ENCODE results near the gene APOBEC3H. TPM values are rescaled to one million over a fixed set of nuclear protein-coding genes. Genes with fewer than 3 reads are reported as not detected.

The APOBEC3H gene
- polyA plus RNA-seq, 6 donors from 2014 or later, result 0.77 to 1.2 TPM; not detected in 4

- Mint-ChIP-seq H3K27me3 (no peaks in the 10 kb centered on the region), H3K27ac (peak overlapping the region in 2 of 6 donors; percentile 28 to 54), H3K36me3 (no peaks in the 10 kb centered on the region), H3K4me3 (peak overlapping the region in 1 of 8 donors; percentile 38), H3K9me3 (no peaks in the 10 kb centered on the region), H3K4me1 (peaks cover 7 to 19% (median 17%) of the 10 kb centered on the region in 3 donors)
- ATAC-seq (ENCODE audit: low read depth in 2 of 2) (no peak), DNase-seq (no peak)
Measured at GRCh38 chr22:39139933-39140332, 42.9 kb downstream of the APOBEC3H start.

DNA sequence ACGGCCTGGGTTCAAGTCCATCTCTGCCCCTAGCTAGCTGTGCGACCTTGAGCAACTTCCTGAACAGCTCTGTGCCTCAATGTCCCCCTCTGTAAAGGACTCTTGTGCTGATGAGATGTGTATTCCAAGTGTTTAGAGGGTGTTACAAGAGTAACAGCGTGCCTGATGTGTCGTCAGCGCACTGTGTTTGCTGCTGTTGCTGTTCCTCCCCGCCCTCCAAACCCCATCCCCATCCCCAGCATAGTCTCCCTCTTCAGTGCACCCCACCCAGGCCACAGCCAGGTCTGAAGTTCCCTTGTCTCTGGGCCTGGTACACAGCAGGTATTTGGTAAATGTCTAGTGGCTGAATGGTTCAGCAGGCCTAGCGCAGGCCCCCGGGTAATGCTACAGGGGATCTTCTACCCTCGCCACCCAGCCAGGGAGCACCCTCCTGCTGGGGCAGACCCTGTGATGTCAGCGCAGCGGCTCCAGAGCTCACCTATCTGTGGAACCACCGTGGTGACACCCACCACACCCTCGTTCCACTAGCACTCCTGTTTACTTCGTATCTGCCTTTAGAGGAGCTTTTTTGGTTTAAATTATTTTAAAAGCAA is 45.1 kb downstream of the APOBEC3H start:
- no peak for ATAC-seq (ENCODE audit: low read depth in 2 of 2)
- Mint-ChIP-seq H3K4me3 (peak overlapping the region in 2 of 8 donors; percentile 24 to 44), H3K27me3 (no peaks in the 10 kb centered on the region), H3K4me1 (peaks cover 11 to 27% (median 26%) of the 10 kb centered on the region in 3 donors), H3K27ac (no peak overlapping the region), H3K9me3 (no peaks in the 10 kb centered on the region), H3K36me3 (no peaks in the 10 kb centered on the region)
- DNase-seq, result no peak

DNA sequence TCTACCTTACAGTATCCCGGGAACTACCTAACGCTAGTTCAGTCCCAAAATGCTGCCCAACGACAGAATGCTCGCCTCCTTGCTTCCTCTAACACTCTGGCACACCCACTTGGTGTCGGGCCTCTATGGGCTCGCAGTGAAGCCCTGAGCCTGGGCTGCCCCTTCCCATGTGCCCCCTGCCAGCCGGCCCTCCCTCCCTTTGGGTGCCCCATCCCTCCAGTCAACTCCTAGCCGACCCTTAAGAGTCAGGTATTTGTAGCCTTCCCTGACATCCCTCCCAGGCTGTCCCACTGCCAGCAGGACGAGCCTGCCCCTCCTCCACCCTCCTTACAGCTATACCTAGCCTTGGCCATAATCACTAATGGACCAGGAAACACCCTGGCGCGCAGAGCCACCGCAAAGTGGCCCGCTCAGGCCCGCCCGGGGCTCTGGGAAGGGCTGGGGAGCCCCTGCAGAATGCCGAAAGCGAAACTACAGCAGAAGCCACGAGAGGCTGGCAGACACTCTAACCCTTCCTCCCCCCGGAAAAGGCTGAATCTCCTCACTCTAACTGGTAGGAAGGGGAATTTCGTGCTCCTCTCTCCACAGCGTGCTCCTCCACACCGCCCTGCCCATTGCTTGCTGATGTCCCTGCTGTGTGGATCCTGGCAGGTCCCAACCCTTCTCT is 47.2 kb downstream of the APOBEC3H start:
- no peaks in the 10 kb centered on the region for H3K36me3 Mint-ChIP-seq
- H3K4me1 Mint-ChIP-seq, result peaks cover 20 to 43% (median 42%) of the 10 kb centered on the region in 3 donors
- peak; percentile 61 for DNase-seq
- no peaks in the 10 kb centered on the region for H3K9me3 Mint-ChIP-seq
- H3K27me3 Mint-ChIP-seq, result no peaks in the 10 kb centered on the region
- peak overlapping the region; percentile 74 to 97 (median 94) for H3K27ac Mint-ChIP-seq
- peak; percentile 50 for ATAC-seq (ENCODE audit: low read depth in 2 of 2)
- H3K4me3 Mint-ChIP-seq, result peak overlapping the region; percentile 82 to 96 (median 93)

- H3K27me3 Mint-ChIP-seq, result no peaks in the 10 kb centered on the region
- no peaks in the 10 kb centered on the region for H3K9me3 Mint-ChIP-seq
- peaks cover 42 to 65% (median 62%) of the 10 kb centered on the region in 3 donors for H3K4me1 Mint-ChIP-seq
- no peaks in the 10 kb centered on the region for H3K36me3 Mint-ChIP-seq
- no peak for DNase-seq
- peak overlapping the region; percentile 82 to 96 (median 89) for H3K4me3 Mint-ChIP-seq
- ATAC-seq (ENCODE audit: low read depth in 2 of 2), result no peak
- peak overlapping the region; percentile 91 to 99 (median 96) for H3K27ac Mint-ChIP-seq
Measured at GRCh38 chr22:39146256-39147101, 49.4 kb downstream of the APOBEC3H start.

DNA sequence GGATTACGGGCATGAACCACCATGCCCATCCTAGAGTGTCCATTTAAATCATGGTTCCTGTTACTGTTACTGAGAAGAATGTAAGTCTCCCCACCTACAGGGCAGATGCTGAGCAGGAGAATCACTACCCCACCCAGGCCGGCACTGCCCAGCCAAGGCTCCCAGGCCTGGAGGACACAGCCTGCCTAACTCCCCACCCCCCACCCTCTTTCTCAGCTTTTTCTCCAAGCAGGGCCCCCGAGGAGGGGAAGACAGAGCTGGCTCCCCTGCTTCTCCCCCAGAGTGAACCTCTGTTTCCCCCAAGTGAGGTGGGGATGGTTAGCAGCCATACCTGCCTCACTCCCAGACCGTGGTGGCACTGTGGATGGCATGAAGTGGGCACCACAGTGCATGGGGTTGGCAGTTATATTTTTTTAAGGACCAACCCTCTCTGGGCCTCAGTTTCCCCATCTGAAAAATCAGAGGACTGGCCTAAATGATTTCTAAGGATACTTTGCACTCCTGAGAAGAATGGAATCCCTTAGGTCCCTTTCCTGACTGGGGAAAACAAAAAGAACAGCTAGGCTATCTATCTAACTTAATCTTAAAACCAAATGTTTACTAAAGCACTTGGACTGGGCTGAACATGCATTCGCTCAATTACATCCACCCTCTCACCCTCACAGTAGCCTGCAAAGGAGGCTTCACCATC is 50.4 kb downstream of the APOBEC3H start:
- Mint-ChIP-seq H3K27me3 (no peaks in the 10 kb centered on the region), H3K4me1 (peaks cover 44 to 67% (median 63%) of the 10 kb centered on the region in 3 donors), H3K4me3 (peak overlapping the region in 4 of 8 donors; percentile 15 to 88 (median 47)), H3K9me3 (no peaks in the 10 kb centered on the region), H3K27ac (peak overlapping the region in 5 of 6 donors; percentile 62 to 95 (median 91)), H3K36me3 (no peaks in the 10 kb centered on the region)
- no peak for DNase-seq
- ATAC-seq (ENCODE audit: low read depth in 2 of 2), result no peak

DNA sequence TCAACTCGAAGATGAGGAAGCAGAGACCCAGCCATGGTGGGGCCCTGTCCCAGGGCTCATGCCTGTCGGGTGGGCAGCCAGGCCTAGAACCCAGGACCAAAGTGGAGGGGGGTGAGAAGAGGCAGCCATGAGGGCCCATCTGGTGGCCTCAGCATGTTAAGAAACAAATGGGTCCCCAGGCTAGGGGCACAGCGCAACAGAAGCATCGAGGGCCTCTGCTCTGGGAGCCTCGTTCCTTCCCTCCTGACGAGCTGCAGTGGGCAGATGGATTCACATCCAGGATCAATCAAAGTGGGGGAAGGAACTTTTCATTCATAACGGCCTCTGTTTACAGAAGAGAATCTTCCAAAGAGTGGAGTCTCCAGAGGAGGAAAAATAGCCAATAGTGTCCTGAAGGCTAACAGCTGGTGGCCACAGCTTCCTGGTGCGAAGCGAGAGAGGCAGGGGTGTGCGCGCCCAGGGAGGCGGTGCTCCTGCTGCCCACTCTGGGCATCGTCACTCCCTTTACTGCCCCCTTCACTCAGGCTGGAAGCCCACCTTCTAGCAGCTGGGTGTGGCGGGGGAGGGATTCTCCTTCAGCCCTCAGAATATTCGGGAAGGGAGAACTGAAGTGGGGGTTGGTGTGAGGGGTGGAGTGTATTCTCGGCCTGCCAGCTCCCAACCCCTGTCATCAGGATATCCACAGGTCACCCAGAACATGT is 51.1 kb downstream of the APOBEC3H start:
- no peaks in the 10 kb centered on the region for H3K9me3 Mint-ChIP-seq
- ATAC-seq (ENCODE audit: low read depth in 2 of 2) (no peak), DNase-seq (no peak)
- H3K4me3 Mint-ChIP-seq, result peak overlapping the region in 3 of 8 donors; percentile 74 to 96 (median 90)
- peaks cover 0 to under 1% (median 0%) of the 10 kb centered on the region in 3 donors for H3K27me3 Mint-ChIP-seq
- peaks cover 45 to 69% (median 61%) of the 10 kb centered on the region in 3 donors for H3K4me1 Mint-ChIP-seq
- no peaks in the 10 kb centered on the region for H3K36me3 Mint-ChIP-seq
- H3K27ac Mint-ChIP-seq, result peak overlapping the region in 5 of 6 donors; percentile 41 to 95 (median 91)

DNA sequence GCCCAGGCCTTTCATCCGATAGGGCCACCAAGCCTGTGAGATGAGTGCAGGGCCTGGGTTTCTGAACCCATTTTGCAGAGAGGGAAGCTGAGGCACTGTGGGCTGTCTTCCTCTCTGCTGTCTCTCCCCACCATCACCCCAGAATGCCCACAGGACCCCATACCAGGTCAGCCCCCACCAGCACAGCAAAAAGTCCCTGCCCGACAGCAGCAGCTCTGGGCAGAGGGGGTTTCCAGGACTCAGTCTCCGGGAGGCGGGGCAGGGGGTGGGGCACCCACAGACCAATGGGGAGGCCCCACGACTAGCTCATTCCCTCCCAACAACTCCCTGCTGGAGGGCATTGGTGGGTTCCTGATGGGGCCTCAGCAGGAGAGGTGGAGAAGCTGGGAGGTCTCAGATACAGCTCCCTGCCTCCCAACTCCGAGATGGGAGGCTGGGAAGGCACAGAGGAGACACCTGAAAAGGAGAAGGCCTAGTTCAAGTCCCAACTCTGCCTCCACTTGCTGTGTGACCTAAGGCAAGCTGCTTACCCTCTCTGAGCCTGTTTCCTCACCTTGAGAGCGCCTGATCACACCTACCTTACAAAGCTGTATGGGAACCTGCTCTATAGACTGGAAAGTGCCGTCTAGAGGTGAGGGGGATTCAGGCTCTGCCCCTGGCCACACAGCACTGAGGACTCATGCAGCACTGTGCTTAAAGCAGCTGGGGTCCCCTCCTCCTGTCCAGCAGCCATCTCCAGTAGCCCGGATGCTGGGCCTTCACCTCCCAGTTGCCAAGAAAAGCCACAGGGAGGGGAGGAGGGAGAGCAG is 51.9 kb downstream of the APOBEC3H start:
- H3K27ac Mint-ChIP-seq, result peak overlapping the region; percentile 41 to 95 (median 85)
- H3K4me3 Mint-ChIP-seq, result peak overlapping the region in 7 of 8 donors; percentile 12 to 96 (median 32)
- H3K36me3 Mint-ChIP-seq, result no peaks in the 10 kb centered on the region
- ATAC-seq (ENCODE audit: low read depth in 2 of 2) (peak; percentile 7 to 26), DNase-seq (peak; percentile 49)
- no peaks in the 10 kb centered on the region for H3K9me3 Mint-ChIP-seq
- peaks cover 51 to 70% (median 61%) of the 10 kb centered on the region in 3 donors for H3K4me1 Mint-ChIP-seq
- peaks cover 0 to 8% (median 7%) of the 10 kb centered on the region in 3 donors for H3K27me3 Mint-ChIP-seq

DNA sequence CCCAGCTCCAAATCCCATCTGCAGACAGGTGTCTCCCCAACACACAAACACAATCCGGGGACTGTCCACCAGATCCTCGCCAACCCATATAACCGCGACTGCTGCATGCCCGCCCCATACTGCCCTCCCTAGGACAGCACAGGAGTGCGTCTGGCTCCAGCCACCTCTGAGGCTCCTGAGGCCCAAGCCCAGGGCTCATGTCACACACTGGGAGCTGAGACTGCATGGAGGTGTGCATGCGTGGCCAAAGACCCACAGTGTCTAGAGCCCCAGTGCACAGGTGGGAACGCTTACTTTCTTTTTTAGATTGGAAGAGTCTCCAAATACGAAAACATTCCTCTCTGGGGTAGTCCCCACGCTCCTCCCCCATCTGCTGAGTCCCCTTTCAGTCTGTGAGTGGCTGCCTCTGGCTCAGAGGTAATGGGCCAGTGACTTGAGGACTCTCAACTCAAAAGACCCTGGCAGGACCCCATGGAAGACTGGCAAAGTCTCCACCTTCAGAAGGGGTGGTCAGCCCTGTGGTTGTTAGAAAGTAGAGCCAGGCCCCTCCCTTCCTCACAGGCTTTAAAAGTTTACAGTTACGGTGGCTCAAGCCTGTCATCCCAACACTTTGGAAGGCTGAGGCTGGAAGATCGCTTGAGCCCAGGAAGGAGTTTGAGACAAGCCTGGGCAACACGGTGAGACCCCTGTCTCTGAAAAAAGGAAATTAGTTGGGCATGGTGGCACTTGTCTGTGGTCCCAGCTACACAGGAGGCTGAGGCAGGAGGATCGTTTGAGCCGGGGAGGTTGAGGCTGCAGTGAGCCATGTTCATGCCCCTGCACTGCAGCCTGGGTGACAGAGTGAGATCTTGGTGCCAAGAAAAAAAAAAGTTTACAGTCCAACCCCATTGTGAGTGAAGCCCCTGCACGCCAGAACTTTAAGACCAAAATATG is 53.1 kb downstream of the APOBEC3H start:
- no peaks in the 10 kb centered on the region for H3K9me3 Mint-ChIP-seq
- H3K36me3 Mint-ChIP-seq, result no peaks in the 10 kb centered on the region
- peaks cover 44 to 60% (median 54%) of the 10 kb centered on the region in 3 donors for H3K4me1 Mint-ChIP-seq
- H3K27me3 Mint-ChIP-seq, result peaks cover 5 to 17% (median 16%) of the 10 kb centered on the region in 3 donors
- ATAC-seq (ENCODE audit: low read depth in 2 of 2) (no peak), DNase-seq (no peak)
- peak overlapping the region in 5 of 6 donors; percentile 28 to 95 (median 87) for H3K27ac Mint-ChIP-seq
- H3K4me3 Mint-ChIP-seq, result peak overlapping the region; percentile 73 to 96 (median 89)

DNA sequence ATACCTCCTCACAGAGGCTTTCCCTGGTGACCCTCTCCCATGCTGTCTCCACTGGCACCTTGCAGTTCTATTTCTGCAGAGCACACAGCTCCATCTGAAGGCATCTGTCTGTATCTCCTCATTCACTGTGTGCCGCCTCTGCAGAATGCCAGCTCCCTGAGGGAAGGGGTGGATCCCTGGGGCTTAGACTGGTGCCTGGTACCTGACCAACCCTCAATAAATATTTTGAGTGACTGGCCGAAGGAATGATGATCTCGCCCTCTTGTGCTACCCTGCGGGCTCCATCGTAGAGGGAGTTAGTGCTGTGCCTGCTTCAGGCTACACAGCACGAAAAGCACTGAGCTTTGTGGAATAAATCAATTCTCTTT is 53.8 kb downstream of the APOBEC3H start:
- Mint-ChIP-seq H3K4me1 (peaks cover 44 to 59% (median 54%) of the 10 kb centered on the region in 3 donors), H3K27me3 (peaks cover 5 to 21% (median 17%) of the 10 kb centered on the region in 3 donors), H3K36me3 (no peaks in the 10 kb centered on the region), H3K9me3 (no peaks in the 10 kb centered on the region), H3K27ac (peak overlapping the region in 5 of 6 donors; percentile 73 to 95 (median 84)), H3K4me3 (peak overlapping the region; percentile 73 to 96 (median 89))
- ATAC-seq (ENCODE audit: low read depth in 2 of 2) (no peak), DNase-seq (no peak)

DNA sequence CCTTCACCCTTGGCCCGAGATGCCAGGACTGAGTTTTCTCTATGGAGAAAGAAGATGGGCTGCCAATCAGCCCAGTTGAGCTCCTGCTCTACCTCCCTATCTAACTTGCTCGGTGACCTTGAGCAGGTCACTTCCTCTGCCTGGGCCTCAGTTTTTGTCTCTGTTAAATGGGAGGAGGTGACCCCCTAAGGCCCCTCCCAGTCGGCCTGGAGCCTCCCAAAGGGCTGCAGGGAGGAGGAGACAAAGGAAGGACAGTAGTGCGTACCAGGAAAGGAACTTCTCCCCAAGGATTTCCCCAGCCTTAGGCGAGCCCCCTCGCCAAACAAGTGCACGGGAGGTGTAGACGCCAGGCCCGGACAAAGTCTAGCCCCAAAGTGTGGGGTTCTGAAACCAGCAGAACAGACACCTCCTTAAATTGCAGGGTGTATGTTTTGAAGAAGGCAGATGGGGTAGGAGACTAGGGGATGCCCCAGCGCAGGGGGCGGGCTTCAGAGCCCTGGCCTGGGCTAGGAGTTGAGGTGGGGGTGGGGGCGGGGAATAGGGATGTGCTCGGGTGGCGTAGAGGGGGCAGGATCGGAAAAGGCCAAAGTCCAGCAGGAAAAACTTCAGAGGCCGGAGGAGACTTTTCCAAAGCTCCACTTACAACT is 54.4 kb downstream of the APOBEC3H start:
- Mint-ChIP-seq H3K27me3 (peaks cover 8 to 22% (median 17%) of the 10 kb centered on the region in 3 donors), H3K4me3 (peak overlapping the region; percentile 73 to 96 (median 89)), H3K9me3 (no peaks in the 10 kb centered on the region), H3K4me1 (peaks cover 43 to 53% (median 48%) of the 10 kb centered on the region in 3 donors), H3K36me3 (no peaks in the 10 kb centered on the region), H3K27ac (peak overlapping the region; percentile 39 to 95 (median 82))
- ATAC-seq (ENCODE audit: low read depth in 2 of 2) (no peak), DNase-seq (no peak)
